Vagina (tissue), 2 donors: Measurements from ENCODE around the gene NUDT14. TPM values are rescaled to one million over a fixed set of nuclear protein-coding genes. Genes with fewer than 3 reads are reported as not detected.

ENCODE experiments used
- DNase-seq, 2 donors: peaks; one replicate each; pipeline ENCODE4 v3.0.0-alpha.2; 2017; ENCODE audit errors: extremely low spot score in 2 of 2
- H3K27ac ChIP-seq: fragments of 200-600 bp; sonication (generic); one replicate; pipeline ENCODE4 v1.5.1; 2019
- H3K27me3 ChIP-seq: fragments of 200-600 bp; sonication (generic); one replicate; pipeline ENCODE4 v1.5.1; 2019
- H3K36me3 ChIP-seq, 2 donors: fragments of 200-600 bp; sonication (generic); one replicate each; pipeline ENCODE4 v1.5.1; 2017 to 2019
- H3K4me1 ChIP-seq: fragments of 200-600 bp; sonication (generic); one replicate; pipeline ENCODE4 v1.5.1; 2019
- H3K4me3 ChIP-seq, 2 donors: fragments of 200-600 bp; sonication (generic); 1 replicate in 1 of 2; 2 replicates in 1 of 2; pipeline ENCODE4 v1.5.1; 2016 to 2019
- H3K9me3 ChIP-seq: fragments of 200-600 bp; sonication (generic); one replicate; pipeline ENCODE4 v1.5.1; 2019
- CTCF ChIP-seq, 3 experiments: fragments of 450-650 bp in 2 of 3; fragments of 200-600 bp in 1 of 3; sonication (generic) in 1 of 3; IDR thresholded peaks; one replicate each; pipeline ENCODE4 v1.5.1; 2017 to 2019; ENCODE audit warnings: antibody characterized with exemption in 3 of 3, mild to moderate bottlenecking in 2 of 3, moderate library complexity in 2 of 3
- POLR2A ChIP-seq, 2 donors: fragments of 450-650 bp; IDR thresholded peaks; one replicate each; pipeline ENCODE4 v1.6.1; 2017; ENCODE audit warnings: antibody characterized with exemption in 2 of 2, mild to moderate bottlenecking in 2 of 2, moderate library complexity in 2 of 2
- POLR2AphosphoS5 ChIP-seq, 2 donors: sonication (generic); formaldehyde crosslinking; IDR thresholded peaks; one replicate each; pipeline ENCODE4 v1.9.0; 2017; ENCODE audit warnings: antibody characterized with exemption in 2 of 2, mild to moderate bottlenecking in 2 of 2, low read depth in 1 of 2; ENCODE audit not compliant: insufficient read depth in 1 of 2
- intact Hi-C: fragments of 100-400 bp; cut with DNase I; formaldehyde crosslinking; loops from one replicate; pipeline ENCODE4 v1.15.1; 2023
- total RNA-seq: library from RNA; depleted of rRNA; stranded (reverse); fragments of >200 nt; gene quantifications from one replicate; pipeline ENCODE4 v1.2.3, GENCODE V29; 2016

Gene NUDT14
- total RNA-seq, 1 donor from 2014 or later = 11.0 TPM

- no peaks in the 10 kb centered on the region for H3K4me1 ChIP-seq
- TF ChIP-seq POLR2AphosphoS5 (IDR thresholded peaks at IDR 0.05; ENCODE audit: insufficient read depth in 1 of 2, low read depth in 1 of 2) (no peak), POLR2A (IDR thresholded peaks at IDR 0.05) (no peak), CTCF (IDR thresholded peaks at IDR 0.05) (no peak)
- no peaks in the 10 kb centered on the region for H3K9me3 ChIP-seq
- H3K27me3 ChIP-seq = no peaks in the 10 kb centered on the region
- intact Hi-C loops = loop anchor here (10.0 kb wide), 1 partner anchor 281 kb away; the partner anchor contains the start of gene TEDC1
- H3K36me3 ChIP-seq = peaks cover 0 to 43% of the 10 kb centered on the region in 2 donors
- no peak for DNase-seq
- no peak overlapping the region for H3K27ac ChIP-seq
- no peak overlapping the region for H3K4me3 ChIP-seq
Observed at GRCh38 chr14:105213361-105213760, 32.2 kb upstream of the NUDT14 start.

- no peak for TF ChIP-seq CTCF (IDR thresholded peaks at IDR 0.05)
- no peak for TF ChIP-seq POLR2A (IDR thresholded peaks at IDR 0.05)
- intact Hi-C loops = loop anchor here (10.0 kb wide), 1 partner anchor 282 kb away; the partner anchor contains the start of gene TEDC1
- Histone ChIP-seq H3K9me3 (no peaks in the 10 kb centered on the region), H3K27ac (no peak overlapping the region), H3K27me3 (no peaks in the 10 kb centered on the region), H3K4me3 (no peak overlapping the region), H3K4me1 (no peaks in the 10 kb centered on the region), H3K36me3 (peaks cover 0 to 37% of the 10 kb centered on the region in 2 donors)
- DNase-seq = no peak
Observed at GRCh38 chr14:105212541-105213300, 31.6 kb upstream of the NUDT14 start.

GRCh38 chr14:105211758-105212089, 30.6 kb upstream of the NUDT14 start:
- intact Hi-C loops = loop anchor here (10.0 kb wide), 1 partner anchor 283 kb away; the partner anchor contains the start of gene TEDC1
- Histone ChIP-seq H3K9me3 (no peaks in the 10 kb centered on the region), H3K27me3 (no peaks in the 10 kb centered on the region), H3K4me3 (no peak overlapping the region), H3K4me1 (no peaks in the 10 kb centered on the region), H3K36me3 (peaks cover 0 to 27% of the 10 kb centered on the region in 2 donors), H3K27ac (no peak overlapping the region)
- TF ChIP-seq CTCF (IDR thresholded peaks at IDR 0.05) (no peak), POLR2AphosphoS5 (IDR thresholded peaks at IDR 0.05; ENCODE audit: insufficient read depth in 1 of 2, low read depth in 1 of 2) (no peak), POLR2A (IDR thresholded peaks at IDR 0.05) (no peak)
- no peak for DNase-seq

GRCh38 chr14:105211086-105211757, 30.1 kb upstream of the NUDT14 start:
- no peak overlapping the region for H3K27ac ChIP-seq
- H3K36me3 ChIP-seq = peaks cover 0 to 22% of the 10 kb centered on the region in 2 donors
- TF ChIP-seq POLR2AphosphoS5 (IDR thresholded peaks at IDR 0.05; ENCODE audit: insufficient read depth in 1 of 2, low read depth in 1 of 2) = no peak
- no peak for TF ChIP-seq CTCF (IDR thresholded peaks at IDR 0.05)
- TF ChIP-seq POLR2A (IDR thresholded peaks at IDR 0.05) = no peak
- H3K4me1 ChIP-seq = no peaks in the 10 kb centered on the region
- no peak for DNase-seq
- intact Hi-C loops = loop anchor here (10.0 kb wide), 1 partner anchor 284 kb away; the partner anchor contains the start of gene TEDC1
- H3K27me3 ChIP-seq = no peaks in the 10 kb centered on the region
- no peaks in the 10 kb centered on the region for H3K9me3 ChIP-seq
- H3K4me3 ChIP-seq = no peak overlapping the region
